Measurements from ENCODE around the gene BMP7.
A peak's percentile ranks its signal among the peaks of the same experiment; 100 is the strongest.

The BMP7 gene

DNA sequence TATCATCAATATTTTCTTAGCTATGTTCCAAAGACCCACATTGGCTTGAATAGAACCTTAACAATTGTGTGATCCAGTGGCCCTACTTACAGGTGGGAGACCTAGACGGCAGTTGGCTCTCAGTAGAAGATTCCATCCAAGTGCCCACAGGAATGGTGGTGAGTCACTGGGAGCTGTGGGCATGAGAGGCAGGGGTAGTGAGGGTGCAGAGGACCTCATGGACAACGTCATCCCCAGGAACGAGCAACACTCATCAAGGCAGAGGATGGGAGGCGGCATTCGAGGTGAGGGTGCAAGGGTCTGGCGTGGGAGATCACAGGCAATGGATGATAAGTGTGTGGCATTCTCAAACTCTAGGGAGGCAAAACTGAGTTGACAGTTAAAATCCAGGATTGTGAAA lies 45.7 kb upstream of the BMP7 start:
- no peaks in the 10 kb centered on the region for H3K9me3 Mint-ChIP-seq
- H3K4me1 Mint-ChIP-seq = peaks cover 27% of the 10 kb centered on the region
- TF ChIP-seq, protein P1, sequence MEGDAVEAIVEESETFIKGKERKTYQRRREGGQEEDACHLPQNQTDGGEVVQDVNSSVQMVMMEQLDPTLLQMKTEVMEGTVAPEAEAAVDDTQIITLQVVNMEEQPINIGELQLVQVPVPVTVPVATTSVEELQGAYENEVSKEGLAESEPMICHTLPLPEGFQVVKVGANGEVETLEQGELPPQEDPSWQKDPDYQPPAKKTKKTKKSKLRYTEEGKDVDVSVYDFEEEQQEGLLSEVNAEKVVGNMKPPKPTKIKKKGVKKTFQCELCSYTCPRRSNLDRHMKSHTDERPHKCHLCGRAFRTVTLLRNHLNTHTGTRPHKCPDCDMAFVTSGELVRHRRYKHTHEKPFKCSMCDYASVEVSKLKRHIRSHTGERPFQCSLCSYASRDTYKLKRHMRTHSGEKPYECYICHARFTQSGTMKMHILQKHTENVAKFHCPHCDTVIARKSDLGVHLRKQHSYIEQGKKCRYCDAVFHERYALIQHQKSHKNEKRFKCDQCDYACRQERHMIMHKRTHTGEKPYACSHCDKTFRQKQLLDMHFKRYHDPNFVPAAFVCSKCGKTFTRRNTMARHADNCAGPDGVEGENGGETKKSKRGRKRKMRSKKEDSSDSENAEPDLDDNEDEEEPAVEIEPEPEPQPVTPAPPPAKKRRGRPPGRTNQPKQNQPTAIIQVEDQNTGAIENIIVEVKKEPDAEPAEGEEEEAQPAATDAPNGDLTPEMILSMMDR (IDR thresholded peaks at IDR 0.05) = no peak
- no peak for DNase-seq
- peaks cover 3% of the 10 kb centered on the region for H3K27me3 Mint-ChIP-seq (ENCODE audit: low read depth, poor library complexity)
- H3K4me3 Mint-ChIP-seq = no peak overlapping the region
- H3K36me3 Mint-ChIP-seq (ENCODE audit: low read depth) = no peaks in the 10 kb centered on the region
- H3K27ac Mint-ChIP-seq = no peak overlapping the region

DNA sequence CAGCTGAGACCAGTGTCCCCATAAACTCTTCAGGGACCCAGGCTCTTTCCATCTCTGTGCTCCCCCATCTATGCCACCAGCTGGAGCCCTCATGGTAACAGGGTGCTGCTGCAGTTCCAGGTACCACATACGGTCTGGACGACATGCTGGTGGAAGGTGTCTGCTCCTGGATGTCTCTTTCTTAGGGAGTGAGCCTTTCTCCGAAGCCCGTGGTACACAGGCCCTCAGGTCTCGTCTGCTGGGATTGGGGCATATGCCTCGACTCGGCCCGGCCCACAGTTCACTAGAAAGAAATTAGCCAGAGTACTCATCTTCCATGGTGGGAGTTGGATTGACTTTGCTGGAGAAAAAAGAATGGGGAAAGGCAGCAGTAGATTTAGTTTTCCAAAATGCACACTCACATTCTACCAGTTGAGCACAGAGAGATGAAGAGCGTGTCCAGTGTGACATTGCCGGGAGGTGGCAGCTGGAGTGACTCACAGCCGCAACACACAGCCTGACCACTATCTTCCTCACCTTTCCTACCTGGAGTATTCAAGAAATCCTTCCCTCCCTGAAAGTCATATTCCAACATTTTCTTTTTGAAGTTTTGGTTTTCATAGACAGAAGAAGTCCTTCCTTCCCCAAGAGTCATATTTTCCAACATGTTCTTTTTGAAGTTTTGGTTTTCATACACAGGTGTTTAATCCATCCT lies 44.5 kb upstream of the BMP7 start:
- DNase-seq = no peak
- Mint-ChIP-seq H3K4me3 (no peak overlapping the region), H3K27ac (no peak overlapping the region), H3K36me3 (ENCODE audit: low read depth) (no peaks in the 10 kb centered on the region), H3K4me1 (peaks cover 19% of the 10 kb centered on the region), H3K27me3 (ENCODE audit: low read depth, poor library complexity) (peaks cover 4% of the 10 kb centered on the region), H3K9me3 (no peaks in the 10 kb centered on the region)
- TF ChIP-seq, protein P1 (IDR thresholded peaks at IDR 0.05) = no peak

DNA sequence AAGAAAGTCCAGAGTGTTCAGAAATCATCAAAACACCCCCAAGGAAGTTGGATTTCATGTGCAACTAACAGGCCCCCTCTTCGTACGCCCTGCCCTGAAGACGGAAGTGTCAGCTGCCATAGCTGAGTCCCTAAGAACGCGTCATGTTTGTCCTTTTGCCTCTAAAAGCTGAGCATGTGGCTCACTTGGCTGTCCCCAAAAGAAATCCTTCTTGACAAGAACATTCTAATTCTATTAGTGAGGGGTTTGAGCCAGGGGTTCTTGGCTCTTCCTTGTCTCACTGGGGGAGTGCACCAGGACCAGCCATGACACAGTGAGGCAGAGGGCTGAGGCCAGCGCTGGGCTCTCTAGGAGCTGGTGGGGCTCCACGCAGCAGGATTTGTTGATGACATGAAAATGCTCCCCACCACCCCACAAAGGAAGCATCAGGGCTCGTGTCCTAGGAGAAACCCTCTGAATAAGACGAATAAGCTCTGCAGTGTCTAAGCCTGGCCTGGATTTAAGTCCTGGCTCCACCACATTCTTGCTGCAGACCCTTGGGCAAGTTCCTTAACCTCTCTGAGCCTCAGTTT lies 43.2 kb upstream of the BMP7 start:
- Mint-ChIP-seq H3K9me3 (no peaks in the 10 kb centered on the region), H3K4me1 (peaks cover 19% of the 10 kb centered on the region), H3K27me3 (ENCODE audit: low read depth, poor library complexity) (peaks cover 11% of the 10 kb centered on the region), H3K4me3 (no peak overlapping the region), H3K36me3 (ENCODE audit: low read depth) (no peaks in the 10 kb centered on the region), H3K27ac (no peak overlapping the region)
- TF ChIP-seq, protein P1 (IDR thresholded peaks at IDR 0.05) = no peak
- no peak for DNase-seq

- DNase-seq = no peak
- H3K4me3 Mint-ChIP-seq = no peak overlapping the region
- peak overlapping the region; percentile 5 for H3K27ac Mint-ChIP-seq
- H3K9me3 Mint-ChIP-seq = no peaks in the 10 kb centered on the region
- H3K4me1 Mint-ChIP-seq = peaks cover 19% of the 10 kb centered on the region
- H3K36me3 Mint-ChIP-seq (ENCODE audit: low read depth) = no peaks in the 10 kb centered on the region
- H3K27me3 Mint-ChIP-seq (ENCODE audit: low read depth, poor library complexity) = peaks cover 10% of the 10 kb centered on the region
- TF ChIP-seq, protein P1 (IDR thresholded peaks at IDR 0.05) = no peak
Measured at GRCh38 chr20:57308451-57309271, 42.2 kb upstream of the BMP7 start.

DNA sequence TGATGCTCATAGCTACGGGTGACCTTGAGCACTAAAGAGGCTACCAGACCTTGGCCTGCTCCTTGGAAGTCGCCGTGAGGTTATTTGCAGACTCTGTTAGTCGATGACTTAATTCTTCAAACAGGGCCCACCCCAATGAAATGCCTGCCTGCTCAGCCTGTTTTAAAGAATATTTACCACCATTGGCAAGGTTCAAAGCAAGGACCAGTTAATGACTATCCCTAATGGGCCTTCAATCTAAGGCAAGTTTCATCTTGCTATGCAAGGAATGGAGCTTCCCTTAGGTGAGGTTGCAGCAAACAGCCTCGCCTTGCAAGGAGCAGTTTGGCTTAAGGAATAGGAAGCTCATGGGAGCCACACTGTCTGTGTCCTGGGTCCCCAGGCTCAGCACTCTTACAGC lies 40.3 kb upstream of the BMP7 start:
- no peak overlapping the region for H3K27ac Mint-ChIP-seq
- H3K9me3 Mint-ChIP-seq = no peaks in the 10 kb centered on the region
- TF ChIP-seq, protein P1 (IDR thresholded peaks at IDR 0.05) = no peak

More for the DNA sequence above, 40.3 kb upstream of the BMP7 start:
- Mint-ChIP-seq H3K27me3 (ENCODE audit: low read depth, poor library complexity) (peaks cover 10% of the 10 kb centered on the region), H3K4me1 (peaks cover 19% of the 10 kb centered on the region), H3K4me3 (no peak overlapping the region), H3K36me3 (ENCODE audit: low read depth) (no peaks in the 10 kb centered on the region)
- no peak for DNase-seq
